GM18511 (cell line): ENCODE data around the gene RGMB.

Experiments used
- ATAC-seq: cut with Tn5 transposase; IDR thresholded peaks from one replicate; pipeline ENCODE4 v1.9.1; 2021; ENCODE audit warnings: mild to moderate bottlenecking, moderate library complexity; ENCODE audit not compliant: unreplicated experiment

The RGMB gene

GRCh38 chr5:98816582-98817222 is 43.2 kb downstream of the RGMB start:
- ATAC-seq, result no peak

DNA sequence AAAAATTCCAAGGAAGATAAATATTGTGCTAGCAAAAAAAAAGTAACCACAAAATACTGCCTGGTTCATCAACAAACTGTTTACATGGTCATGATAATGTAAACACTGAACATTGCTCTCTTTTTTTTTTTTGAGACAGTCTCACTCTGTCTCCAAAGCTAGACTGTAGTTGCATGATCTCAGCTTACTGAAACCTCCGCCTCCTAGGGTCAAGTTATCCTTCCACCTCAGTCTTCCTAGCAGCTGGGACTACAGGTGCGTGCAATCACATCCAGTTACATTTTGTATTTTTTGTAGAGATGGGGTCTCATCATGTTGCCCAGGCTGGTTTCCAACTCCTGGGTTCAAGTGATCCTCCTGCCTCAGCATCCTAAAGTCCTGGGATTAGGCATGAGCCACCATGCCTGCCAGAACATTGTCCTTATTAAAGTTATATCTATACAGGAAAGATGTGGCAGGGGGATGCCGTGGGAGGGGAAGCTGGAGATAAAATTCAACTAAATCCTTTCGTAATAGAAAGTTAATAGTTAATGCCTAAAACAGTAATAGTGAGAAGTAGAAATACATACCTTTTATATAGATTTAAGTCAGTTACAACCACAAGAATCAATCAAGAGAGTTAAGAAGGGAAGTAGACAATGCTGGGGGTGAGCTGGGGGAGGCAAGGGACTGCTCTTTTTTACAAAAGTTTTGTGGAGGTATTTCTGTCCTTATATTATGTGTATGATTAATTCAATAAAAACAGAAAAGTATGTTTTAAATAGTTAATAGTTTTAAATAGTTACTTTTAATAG is 52.3 kb downstream of the RGMB start:
- ATAC-seq, result peak; percentile 55

DNA sequence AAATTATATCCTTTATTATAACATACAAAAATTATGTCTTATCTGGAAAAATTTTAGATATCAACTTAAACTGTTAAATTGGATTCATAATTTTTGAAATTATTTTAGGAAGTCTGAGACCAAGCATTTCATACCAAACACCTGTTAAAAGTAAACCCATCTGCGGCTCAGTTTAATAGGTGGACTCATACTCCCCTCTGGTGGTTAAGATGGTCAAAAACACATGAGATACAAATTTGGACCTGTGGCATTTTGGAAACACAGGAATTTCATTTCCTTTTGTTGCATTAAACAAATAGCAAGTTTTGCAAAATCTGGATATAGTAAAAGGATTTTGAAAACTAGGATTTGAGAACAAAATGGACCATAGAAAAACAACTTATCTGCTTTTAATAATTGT is 53.7 kb downstream of the RGMB start:
- ATAC-seq, result peak; percentile 57

- ATAC-seq, result no peak
These were observed 54.3 kb downstream of the RGMB start for GRCh38 chr5:98827588-98828284.

- ATAC-seq, result no peak
These were observed 62.7 kb downstream of the RGMB start for GRCh38 chr5:98836175-98836574.

DNA sequence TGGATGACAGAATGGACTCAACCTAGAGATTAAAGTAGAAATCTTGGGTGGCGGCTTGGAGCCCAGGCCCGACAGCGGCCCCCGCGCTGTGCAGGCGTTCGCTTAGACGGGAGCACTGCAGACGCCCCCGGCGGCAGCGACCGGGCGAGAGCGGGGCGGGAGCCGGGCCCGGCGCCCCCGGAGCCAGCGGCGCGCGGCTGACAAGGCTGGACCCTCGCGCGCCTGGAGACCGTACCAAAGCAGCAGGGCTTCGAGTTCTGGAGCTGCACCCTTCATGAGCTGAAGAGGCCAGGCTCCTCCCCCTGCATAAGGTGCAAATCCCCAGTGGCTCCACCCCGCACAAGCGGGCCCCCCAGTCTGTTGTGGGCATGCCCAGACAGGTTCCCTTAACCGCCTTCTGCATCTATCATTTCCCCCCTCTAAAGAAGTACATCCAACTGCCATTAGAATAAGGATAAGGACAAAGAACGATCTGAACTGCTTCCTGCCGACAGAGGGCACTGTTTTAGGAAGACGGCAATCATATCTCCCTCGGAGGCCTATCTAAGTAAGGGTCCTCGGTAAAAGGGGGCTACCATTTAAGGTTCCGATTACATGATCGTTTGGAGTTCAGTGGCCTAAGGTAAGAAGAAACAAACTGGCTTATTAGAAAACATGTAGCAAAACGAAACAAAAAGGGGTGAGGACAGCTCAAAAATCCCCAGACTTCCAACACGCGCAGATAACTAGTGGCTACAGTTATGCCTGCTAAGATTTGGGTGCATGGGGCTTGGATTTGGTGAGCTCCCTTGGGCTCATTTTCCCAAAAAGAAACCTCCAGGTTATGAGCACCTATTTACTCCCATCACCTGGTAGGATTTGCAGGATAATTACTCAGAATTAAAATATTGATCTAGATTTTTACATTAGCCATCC is 66.3 kb downstream of the RGMB start:
- no peak for ATAC-seq

DNA sequence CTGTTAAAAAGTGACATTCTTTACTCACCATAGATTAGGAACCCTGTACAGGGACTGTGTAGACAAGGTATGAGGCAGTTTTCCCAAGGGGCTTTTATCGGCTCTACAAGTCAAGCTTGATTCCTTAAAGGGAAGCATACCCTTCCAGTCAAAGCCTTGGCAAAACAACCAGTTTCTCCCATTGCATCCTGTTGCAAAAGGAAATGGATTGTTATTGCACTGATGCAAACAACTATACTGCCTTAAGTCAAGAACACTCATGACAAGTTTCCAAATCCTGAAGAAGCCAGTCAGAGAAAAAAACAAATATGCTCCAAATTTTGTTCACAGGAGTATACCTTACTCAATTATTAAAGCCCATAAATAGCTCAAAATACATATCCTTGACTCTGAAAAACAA is 67.5 kb downstream of the RGMB start:
- ATAC-seq, result no peak

- no peak for ATAC-seq
These were observed 70.0 kb downstream of the RGMB start for GRCh38 chr5:98843481-98843880.

- ATAC-seq, result no peak
These were observed 71.4 kb downstream of the RGMB start for GRCh38 chr5:98844865-98845264.

DNA sequence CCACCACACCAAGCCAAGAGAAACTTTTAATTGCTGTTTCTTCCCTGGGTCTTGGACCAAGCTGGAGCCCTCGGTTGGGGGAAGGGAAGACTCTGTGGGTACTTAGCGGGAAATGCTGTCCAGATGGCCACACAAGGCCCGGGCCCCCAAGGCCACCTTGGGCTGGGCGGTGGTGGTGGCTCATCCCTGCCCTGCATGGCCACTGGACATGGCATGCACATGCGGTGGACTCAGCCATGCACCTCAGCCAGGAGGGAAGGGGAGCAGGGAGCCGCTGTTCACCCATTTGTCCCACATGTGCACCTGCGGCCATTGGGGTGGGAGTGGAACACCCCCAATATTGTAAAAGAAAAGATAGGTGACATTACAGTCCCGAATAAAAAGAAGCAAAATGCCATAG is 72.4 kb downstream of the RGMB start:
- ATAC-seq, result no peak
